Thyroid gland (tissue), 4 donors: ENCODE data around the gene CST5.
"Not testable (repeated sequence)": the region's sequence is repeated elsewhere in the genome, so short reads cannot be mapped to it uniquely, and the experiment has no call there.

ENCODE experiments used
- POLR2A ChIP-seq, 2 donors: fragments of 450-650 bp; IDR thresholded peaks; one replicate each; pipeline ENCODE4 v1.6.1; 2017; ENCODE audit warnings: antibody characterized with exemption in 2 of 2, mild to moderate bottlenecking in 2 of 2, moderate library complexity in 1 of 2
- TF ChIP-seq, protein P1 (sequence below), 6 experiments: fragments of 200-600 bp in 3 of 6; fragments of 450-650 bp in 3 of 6; sonication (generic) in 3 of 6; IDR thresholded peaks; one replicate each; pipeline ENCODE4 v1.5.1; 2016 to 2019; ENCODE audit warnings: antibody characterized with exemption in 6 of 6, mild to moderate bottlenecking in 2 of 6, inconsistent platforms in 1 of 6, moderate library complexity in 1 of 6

DNA sequence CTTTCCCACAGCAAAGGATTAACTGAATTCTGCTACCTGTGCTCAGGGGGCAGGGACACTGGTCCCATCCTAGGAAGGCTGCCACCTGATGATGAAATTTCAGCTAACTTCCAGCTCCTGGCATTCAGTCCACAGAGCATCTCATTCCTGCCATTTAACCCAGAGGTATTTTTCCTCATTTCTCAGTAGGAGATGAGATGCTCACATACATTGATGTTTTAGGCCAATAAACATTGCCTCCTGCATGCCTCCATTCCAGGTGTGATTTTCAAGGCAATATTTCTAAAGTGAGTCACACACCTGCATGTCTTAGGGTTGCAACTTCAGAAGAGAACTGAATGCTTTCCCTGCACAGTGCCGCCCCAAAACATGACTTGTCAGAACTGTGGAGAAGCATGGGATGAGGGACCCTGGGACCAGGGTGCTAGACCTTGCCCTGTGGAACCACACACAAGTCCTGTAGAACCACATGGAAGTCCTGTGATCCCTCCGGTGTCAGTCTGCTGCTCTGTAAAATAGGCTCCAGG, 1.5 kb downstream of the CST5 start:
- TF ChIP-seq, protein P1, sequence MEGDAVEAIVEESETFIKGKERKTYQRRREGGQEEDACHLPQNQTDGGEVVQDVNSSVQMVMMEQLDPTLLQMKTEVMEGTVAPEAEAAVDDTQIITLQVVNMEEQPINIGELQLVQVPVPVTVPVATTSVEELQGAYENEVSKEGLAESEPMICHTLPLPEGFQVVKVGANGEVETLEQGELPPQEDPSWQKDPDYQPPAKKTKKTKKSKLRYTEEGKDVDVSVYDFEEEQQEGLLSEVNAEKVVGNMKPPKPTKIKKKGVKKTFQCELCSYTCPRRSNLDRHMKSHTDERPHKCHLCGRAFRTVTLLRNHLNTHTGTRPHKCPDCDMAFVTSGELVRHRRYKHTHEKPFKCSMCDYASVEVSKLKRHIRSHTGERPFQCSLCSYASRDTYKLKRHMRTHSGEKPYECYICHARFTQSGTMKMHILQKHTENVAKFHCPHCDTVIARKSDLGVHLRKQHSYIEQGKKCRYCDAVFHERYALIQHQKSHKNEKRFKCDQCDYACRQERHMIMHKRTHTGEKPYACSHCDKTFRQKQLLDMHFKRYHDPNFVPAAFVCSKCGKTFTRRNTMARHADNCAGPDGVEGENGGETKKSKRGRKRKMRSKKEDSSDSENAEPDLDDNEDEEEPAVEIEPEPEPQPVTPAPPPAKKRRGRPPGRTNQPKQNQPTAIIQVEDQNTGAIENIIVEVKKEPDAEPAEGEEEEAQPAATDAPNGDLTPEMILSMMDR (IDR thresholded peaks at IDR 0.05), result not testable (repeated sequence)
- TF ChIP-seq POLR2A (IDR thresholded peaks at IDR 0.05), result not testable (repeated sequence)
